ENCODE measurements around the gene RNU6-7.

DNA sequence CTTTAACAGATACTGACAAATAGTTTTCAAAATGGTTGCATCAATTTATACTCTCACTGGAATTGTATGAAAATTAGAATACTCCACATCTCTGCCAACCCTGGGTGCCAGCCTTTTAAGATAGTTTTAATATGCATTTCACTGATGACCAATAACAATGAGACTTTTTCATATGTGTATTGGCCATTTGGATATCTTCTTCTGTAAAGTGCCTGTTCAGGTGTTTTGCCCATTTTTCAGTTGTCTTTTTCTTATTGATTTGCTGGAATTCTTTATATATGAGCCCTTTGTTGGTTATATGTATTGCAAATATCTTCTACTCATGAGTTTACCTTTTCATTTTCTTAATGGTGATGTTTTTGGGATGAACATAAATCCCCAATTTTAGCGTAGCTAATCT is 16.7 kb upstream of the RNU6-7 start:
- TF ChIP-seq, protein P1, sequence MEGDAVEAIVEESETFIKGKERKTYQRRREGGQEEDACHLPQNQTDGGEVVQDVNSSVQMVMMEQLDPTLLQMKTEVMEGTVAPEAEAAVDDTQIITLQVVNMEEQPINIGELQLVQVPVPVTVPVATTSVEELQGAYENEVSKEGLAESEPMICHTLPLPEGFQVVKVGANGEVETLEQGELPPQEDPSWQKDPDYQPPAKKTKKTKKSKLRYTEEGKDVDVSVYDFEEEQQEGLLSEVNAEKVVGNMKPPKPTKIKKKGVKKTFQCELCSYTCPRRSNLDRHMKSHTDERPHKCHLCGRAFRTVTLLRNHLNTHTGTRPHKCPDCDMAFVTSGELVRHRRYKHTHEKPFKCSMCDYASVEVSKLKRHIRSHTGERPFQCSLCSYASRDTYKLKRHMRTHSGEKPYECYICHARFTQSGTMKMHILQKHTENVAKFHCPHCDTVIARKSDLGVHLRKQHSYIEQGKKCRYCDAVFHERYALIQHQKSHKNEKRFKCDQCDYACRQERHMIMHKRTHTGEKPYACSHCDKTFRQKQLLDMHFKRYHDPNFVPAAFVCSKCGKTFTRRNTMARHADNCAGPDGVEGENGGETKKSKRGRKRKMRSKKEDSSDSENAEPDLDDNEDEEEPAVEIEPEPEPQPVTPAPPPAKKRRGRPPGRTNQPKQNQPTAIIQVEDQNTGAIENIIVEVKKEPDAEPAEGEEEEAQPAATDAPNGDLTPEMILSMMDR (IDR thresholded peaks at IDR 0.05): no peak
- no peak for TF ChIP-seq SIN3A (IDR thresholded peaks at IDR 0.05; ENCODE audit: borderline replicate concordance, low read depth, low read length)
- TF ChIP-seq RXRA (IDR thresholded peaks at IDR 0.05; ENCODE audit: borderline replicate concordance, low read depth): no peak
- no peak for TF ChIP-seq EZH2phosphoT487 (IDR thresholded peaks at IDR 0.05; ENCODE audit: borderline replicate concordance, low read depth)
- no peak for TF ChIP-seq YY1 (IDR thresholded peaks at IDR 0.05; ENCODE audit: low read depth)
- TF ChIP-seq, protein P2, sequence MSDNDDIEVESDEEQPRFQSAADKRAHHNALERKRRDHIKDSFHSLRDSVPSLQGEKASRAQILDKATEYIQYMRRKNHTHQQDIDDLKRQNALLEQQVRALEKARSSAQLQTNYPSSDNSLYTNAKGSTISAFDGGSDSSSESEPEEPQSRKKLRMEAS (IDR thresholded peaks at IDR 0.05; ENCODE audit: low read depth): no peak
- TF ChIP-seq, protein P3, sequence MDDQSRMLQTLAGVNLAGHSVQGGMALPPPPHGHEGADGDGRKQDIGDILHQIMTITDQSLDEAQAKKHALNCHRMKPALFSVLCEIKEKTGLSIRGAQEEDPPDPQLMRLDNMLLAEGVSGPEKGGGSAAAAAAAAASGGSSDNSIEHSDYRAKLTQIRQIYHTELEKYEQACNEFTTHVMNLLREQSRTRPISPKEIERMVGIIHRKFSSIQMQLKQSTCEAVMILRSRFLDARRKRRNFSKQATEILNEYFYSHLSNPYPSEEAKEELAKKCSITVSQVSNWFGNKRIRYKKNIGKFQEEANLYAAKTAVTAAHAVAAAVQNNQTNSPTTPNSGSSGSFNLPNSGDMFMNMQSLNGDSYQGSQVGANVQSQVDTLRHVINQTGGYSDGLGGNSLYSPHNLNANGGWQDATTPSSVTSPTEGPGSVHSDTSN (IDR thresholded peaks at IDR 0.05): no peak
- no peak for TF ChIP-seq POLR2AphosphoS5 (IDR thresholded peaks at IDR 0.05; ENCODE audit: low read depth, low read length)
- TF ChIP-seq RAD21 (IDR thresholded peaks at IDR 0.05; ENCODE audit: low read length): no peak
